SK-N-SH treated with all-trans-retinoic acid at 6 μM for 48 hours (cell line): ENCODE results near the gene ARHGAP9.
A peak's percentile ranks its signal among the peaks of the same experiment; 100 is the strongest.

ENCODE experiments used
- ATAC-seq: fragments of 200-7000 bp; cut with Tn5 transposase; 3 replicates; pipeline ENCODE4 v1.9.1; 2020; ENCODE audit warnings: mild to moderate bottlenecking, moderate library complexity
- ARNTL ChIP-seq: fragments of 450-650 bp; formaldehyde crosslinking; IDR thresholded peaks from 2 replicates; pipeline ENCODE4 v1.5.0; 2020; ENCODE audit warnings: low read depth, mild to moderate bottlenecking, moderate library complexity, borderline replicate concordance
- BACH2 ChIP-seq: fragments of 250-450 bp; sonication (Bioruptor Pico); IDR thresholded peaks from 2 replicates; pipeline ENCODE4 v1.9.0; 2021; ENCODE audit warnings: mild to moderate bottlenecking, borderline replicate concordance
- GLIS3 ChIP-seq: fragments of 250-450 bp; sonication (Bioruptor Pico); IDR thresholded peaks from 2 replicates; pipeline ENCODE4 v1.5.0; 2020; ENCODE audit warnings: mild to moderate bottlenecking, moderate library complexity
- ISL1 ChIP-seq: fragments of 250-450 bp; sonication (Bioruptor Pico); IDR thresholded peaks from 2 replicates; pipeline ENCODE4 v2.1.2; 2022; ENCODE audit warnings: mild to moderate bottlenecking, moderate library complexity
- PPARA ChIP-seq: fragments of 250-450 bp; sonication (Bioruptor Pico); IDR thresholded peaks from 2 replicates; pipeline ENCODE4 v1.5.0; 2020; ENCODE audit warnings: mild to moderate bottlenecking, borderline replicate concordance
- RARB ChIP-seq: fragments of 250-450 bp; sonication (Bioruptor Pico); IDR thresholded peaks from 2 replicates; pipeline ENCODE4 v1.8.0; 2021; ENCODE audit warnings: mild to moderate bottlenecking, moderate library complexity
- SNAI2 ChIP-seq: fragments of 250-450 bp; sonication (Bioruptor Pico); IDR thresholded peaks from 2 replicates; pipeline ENCODE4 v1.5.0; 2020; ENCODE audit warnings: mild to moderate bottlenecking, moderate library complexity
- TOX ChIP-seq: fragments of 250-450 bp; sonication (Bioruptor Pico); IDR thresholded peaks from 2 replicates; pipeline ENCODE4 v1.8.0; 2021; ENCODE audit warnings: mild to moderate bottlenecking, moderate library complexity, borderline replicate concordance
- ZC3H10 ChIP-seq: fragments of 250-450 bp; sonication (Bioruptor Pico); IDR thresholded peaks from 2 replicates; pipeline ENCODE4 v1.5.1; 2021; ENCODE audit warnings: mild to moderate bottlenecking, moderate library complexity
- ZFP3 ChIP-seq: fragments of 250-450 bp; sonication (Bioruptor Pico); IDR thresholded peaks from 2 replicates; pipeline ENCODE4 v1.5.0; 2020; ENCODE audit warnings: mild to moderate bottlenecking, moderate library complexity
- ZFP30 ChIP-seq: fragments of 450-650 bp; formaldehyde crosslinking; IDR thresholded peaks from 2 replicates; pipeline ENCODE4 v1.5.0; 2022; ENCODE audit warnings: mild to moderate bottlenecking, moderate library complexity
- ZNF70 ChIP-seq: fragments of 450-650 bp; formaldehyde crosslinking; IDR thresholded peaks from 2 replicates; pipeline ENCODE4 v1.5.0; 2020; ENCODE audit warnings: mild to moderate bottlenecking, moderate library complexity
- ZNF8 ChIP-seq: fragments of 450-650 bp; formaldehyde crosslinking; IDR thresholded peaks from 2 replicates; pipeline ENCODE4 v1.5.0; 2020; ENCODE audit warnings: mild to moderate bottlenecking, moderate library complexity
- TF ChIP-seq, protein P1 (sequence below): fragments of 250-450 bp; sonication (Bioruptor Pico); IDR thresholded peaks from 2 replicates; pipeline ENCODE4 v1.8.0; 2021; ENCODE audit warnings: low read depth, mild to moderate bottlenecking, moderate library complexity, borderline replicate concordance
- TF ChIP-seq, protein P2 (sequence below): fragments of 250-450 bp; sonication (Bioruptor Pico); IDR thresholded peaks from 2 replicates; pipeline ENCODE4 v1.8.0; 2020; ENCODE audit warnings: mild to moderate bottlenecking, moderate library complexity, borderline replicate concordance
- TF ChIP-seq, protein P3 (sequence below): fragments of 250-450 bp; sonication (Bioruptor Pico); IDR thresholded peaks from 2 replicates; pipeline ENCODE4 v1.5.1; 2021; ENCODE audit warnings: mild to moderate bottlenecking, moderate library complexity
- TF ChIP-seq, protein P4 (sequence below): fragments of 250-450 bp; sonication (Bioruptor Pico); IDR thresholded peaks from 2 replicates; pipeline ENCODE4 v1.5.0; 2020; ENCODE audit warnings: mild to moderate bottlenecking, moderate library complexity

Gene ARHGAP9

DNA sequence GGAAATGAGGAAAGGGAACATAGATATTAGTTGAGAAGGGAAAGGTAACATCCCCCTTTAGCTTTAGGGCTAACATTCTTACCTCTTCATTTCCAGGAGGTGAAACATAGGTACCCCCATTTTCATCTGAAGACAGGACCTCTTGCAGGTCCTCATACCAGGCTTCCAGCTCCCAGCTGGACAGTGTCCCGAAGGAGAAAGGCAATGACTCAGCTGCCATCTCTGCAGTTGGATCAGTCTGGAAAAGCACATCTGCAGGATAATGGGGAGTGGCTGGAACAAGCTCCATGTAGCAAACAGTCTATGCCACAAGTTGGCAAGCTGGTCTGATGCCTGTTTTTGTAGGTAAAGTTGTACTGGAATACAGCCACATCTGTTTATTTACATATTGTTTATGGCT lies 37.5 kb upstream of the ARHGAP9 start:
- TF ChIP-seq, protein P1, sequence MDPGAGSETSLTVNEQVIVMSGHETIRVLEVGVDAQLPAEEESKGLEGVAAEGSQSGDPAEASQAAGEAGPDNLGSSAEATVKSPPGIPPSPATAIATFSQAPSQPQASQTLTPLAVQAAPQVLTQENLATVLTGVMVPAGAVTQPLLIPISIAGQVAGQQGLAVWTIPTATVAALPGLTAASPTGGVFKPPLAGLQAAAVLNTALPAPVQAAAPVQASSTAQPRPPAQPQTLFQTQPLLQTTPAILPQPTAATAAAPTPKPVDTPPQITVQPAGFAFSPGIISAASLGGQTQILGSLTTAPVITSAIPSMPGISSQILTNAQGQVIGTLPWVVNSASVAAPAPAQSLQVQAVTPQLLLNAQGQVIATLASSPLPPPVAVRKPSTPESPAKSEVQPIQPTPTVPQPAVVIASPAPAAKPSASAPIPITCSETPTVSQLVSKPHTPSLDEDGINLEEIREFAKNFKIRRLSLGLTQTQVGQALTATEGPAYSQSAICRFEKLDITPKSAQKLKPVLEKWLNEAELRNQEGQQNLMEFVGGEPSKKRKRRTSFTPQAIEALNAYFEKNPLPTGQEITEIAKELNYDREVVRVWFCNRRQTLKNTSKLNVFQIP (CRISPR knock-in tag): no peak
- no peak for TF ChIP-seq ISL1 (CRISPR knock-in tag)
- TF ChIP-seq, protein P2, sequence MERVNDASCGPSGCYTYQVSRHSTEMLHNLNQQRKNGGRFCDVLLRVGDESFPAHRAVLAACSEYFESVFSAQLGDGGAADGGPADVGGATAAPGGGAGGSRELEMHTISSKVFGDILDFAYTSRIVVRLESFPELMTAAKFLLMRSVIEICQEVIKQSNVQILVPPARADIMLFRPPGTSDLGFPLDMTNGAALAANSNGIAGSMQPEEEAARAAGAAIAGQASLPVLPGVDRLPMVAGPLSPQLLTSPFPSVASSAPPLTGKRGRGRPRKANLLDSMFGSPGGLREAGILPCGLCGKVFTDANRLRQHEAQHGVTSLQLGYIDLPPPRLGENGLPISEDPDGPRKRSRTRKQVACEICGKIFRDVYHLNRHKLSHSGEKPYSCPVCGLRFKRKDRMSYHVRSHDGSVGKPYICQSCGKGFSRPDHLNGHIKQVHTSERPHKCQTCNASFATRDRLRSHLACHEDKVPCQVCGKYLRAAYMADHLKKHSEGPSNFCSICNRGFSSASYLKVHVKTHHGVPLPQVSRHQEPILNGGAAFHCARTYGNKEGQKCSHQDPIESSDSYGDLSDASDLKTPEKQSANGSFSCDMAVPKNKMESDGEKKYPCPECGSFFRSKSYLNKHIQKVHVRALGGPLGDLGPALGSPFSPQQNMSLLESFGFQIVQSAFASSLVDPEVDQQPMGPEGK: no peak
- TF ChIP-seq PPARA: no peak
- ATAC-seq: no peak

DNA sequence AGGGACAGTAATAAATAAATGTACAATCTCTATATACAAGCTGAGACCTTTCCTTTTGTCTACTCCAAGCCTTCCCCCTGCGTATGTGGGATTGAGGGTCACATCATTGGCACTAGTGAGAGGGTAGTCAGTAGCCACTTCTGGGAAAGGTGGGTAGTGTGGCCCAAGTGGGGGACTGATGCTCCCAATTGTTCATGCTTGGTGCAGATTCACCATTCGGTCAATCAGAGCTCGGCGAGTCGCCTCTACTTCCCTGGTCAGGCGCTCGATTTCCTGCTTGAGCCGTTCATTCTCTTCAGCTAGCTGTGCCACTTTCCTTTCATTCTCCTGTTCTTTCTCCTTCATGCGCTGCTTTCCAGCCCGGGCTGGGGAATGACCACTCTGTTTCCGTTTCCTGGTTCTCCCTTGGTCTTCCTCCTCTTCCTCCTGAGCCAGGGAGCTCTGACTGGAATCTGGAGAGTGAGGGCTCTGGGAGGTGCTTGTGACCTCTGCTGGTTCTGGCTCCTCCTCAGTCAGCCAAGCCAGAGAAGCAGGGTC lies 37.0 kb upstream of the ARHGAP9 start:
- no peak for ATAC-seq
- TF ChIP-seq TOX (CRISPR knock-in tag): no peak
- TF ChIP-seq, protein P2: no peak
- no peak for TF ChIP-seq ISL1 (CRISPR knock-in tag)
- TF ChIP-seq ZFP3 (CRISPR knock-in tag): no peak
- no peak for TF ChIP-seq ZFP30 (CRISPR knock-in tag)
- TF ChIP-seq RARB (CRISPR knock-in tag): no peak
- TF ChIP-seq ARNTL (CRISPR knock-in tag): no peak
- TF ChIP-seq, protein P3, sequence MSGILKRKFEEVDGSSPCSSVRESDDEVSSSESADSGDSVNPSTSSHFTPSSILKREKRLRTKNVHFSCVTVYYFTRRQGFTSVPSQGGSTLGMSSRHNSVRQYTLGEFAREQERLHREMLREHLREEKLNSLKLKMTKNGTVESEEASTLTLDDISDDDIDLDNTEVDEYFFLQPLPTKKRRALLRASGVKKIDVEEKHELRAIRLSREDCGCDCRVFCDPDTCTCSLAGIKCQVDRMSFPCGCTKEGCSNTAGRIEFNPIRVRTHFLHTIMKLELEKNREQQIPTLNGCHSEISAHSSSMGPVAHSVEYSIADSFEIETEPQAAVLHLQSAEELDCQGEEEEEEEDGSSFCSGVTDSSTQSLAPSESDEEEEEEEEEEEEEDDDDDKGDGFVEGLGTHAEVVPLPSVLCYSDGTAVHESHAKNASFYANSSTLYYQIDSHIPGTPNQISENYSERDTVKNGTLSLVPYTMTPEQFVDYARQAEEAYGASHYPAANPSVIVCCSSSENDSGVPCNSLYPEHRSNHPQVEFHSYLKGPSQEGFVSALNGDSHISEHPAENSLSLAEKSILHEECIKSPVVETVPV (CRISPR knock-in tag): no peak
- TF ChIP-seq GLIS3: no peak
- no peak for TF ChIP-seq ZC3H10 (CRISPR knock-in tag)
- TF ChIP-seq, protein P4, sequence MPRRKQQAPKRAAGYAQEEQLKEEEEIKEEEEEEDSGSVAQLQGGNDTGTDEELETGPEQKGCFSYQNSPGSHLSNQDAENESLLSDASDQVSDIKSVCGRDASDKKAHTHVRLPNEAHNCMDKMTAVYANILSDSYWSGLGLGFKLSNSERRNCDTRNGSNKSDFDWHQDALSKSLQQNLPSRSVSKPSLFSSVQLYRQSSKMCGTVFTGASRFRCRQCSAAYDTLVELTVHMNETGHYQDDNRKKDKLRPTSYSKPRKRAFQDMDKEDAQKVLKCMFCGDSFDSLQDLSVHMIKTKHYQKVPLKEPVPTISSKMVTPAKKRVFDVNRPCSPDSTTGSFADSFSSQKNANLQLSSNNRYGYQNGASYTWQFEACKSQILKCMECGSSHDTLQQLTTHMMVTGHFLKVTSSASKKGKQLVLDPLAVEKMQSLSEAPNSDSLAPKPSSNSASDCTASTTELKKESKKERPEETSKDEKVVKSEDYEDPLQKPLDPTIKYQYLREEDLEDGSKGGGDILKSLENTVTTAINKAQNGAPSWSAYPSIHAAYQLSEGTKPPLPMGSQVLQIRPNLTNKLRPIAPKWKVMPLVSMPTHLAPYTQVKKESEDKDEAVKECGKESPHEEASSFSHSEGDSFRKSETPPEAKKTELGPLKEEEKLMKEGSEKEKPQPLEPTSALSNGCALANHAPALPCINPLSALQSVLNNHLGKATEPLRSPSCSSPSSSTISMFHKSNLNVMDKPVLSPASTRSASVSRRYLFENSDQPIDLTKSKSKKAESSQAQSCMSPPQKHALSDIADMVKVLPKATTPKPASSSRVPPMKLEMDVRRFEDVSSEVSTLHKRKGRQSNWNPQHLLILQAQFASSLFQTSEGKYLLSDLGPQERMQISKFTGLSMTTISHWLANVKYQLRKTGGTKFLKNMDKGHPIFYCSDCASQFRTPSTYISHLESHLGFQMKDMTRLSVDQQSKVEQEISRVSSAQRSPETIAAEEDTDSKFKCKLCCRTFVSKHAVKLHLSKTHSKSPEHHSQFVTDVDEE (CRISPR knock-in tag): no peak
- TF ChIP-seq ZNF70 (CRISPR knock-in tag): no peak
- TF ChIP-seq, protein P1 (CRISPR knock-in tag): no peak
- TF ChIP-seq BACH2: no peak
- TF ChIP-seq ZNF8 (CRISPR knock-in tag): no peak
- TF ChIP-seq SNAI2: no peak

DNA sequence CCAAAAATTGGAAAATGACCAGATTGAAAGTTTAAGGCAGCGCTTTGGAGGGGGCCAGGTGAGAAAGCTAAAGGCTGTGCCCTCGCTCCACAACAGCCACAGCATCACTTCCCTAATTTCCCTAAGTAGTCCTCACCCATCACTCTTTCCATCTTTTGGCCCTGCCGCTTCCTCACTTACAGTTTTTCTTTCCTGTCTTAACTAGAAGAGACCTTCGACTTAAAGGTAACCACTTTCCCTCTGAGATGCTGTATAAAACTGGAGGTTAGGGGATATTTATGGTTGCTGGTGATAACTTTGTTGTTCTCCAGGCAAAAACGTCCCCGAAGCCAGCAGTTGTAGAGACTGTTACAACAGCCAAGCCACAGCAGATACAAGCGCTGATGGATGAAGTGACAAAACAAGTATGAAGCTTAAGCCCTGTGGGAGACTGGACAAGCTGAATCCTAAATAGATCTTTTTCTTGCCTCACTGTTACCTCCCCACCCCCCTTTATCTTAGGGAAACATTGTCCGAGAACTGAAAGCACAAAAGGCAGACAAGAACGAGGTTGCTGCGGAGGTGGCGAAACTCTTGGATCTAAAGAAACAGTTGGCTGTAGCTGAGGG lies 36.4 kb upstream of the ARHGAP9 start:
- TF ChIP-seq, protein P1 (CRISPR knock-in tag): no peak
- TF ChIP-seq, protein P3 (CRISPR knock-in tag): 0 out of 2 replicates have a peak, but pooled peaks have one; percentile 17
- no peak for ATAC-seq
